HL-60 (cell line): ENCODE results near the gene GALNT17.

ENCODE experiments used
- DNase-seq, 2 experiments: peaks; one replicate each; pipeline ENCODE4 v3.0.0-alpha.2; 2010 to 2020; ENCODE audit warnings: low read depth in 1 of 2, low spot score in 1 of 2
- H3K27ac ChIP-seq: fragments of 250-450 bp; sonication (Bioruptor Pico); replicated peaks from 2 replicates; pipeline ENCODE4 v1.5.1; 2020; ENCODE audit warnings: mild to moderate bottlenecking, moderate library complexity
- H3K27me3 ChIP-seq: fragments of 250-450 bp; sonication (Bioruptor Pico); 2 replicates; pipeline ENCODE4 v1.5.1; 2021; ENCODE audit warnings: mild to moderate bottlenecking, moderate library complexity; ENCODE audit not compliant: insufficient read depth, poor library complexity, severe bottlenecking
- H3K4me3 ChIP-seq: replicated peaks from 2 replicates; pipeline ENCODE4 v1.5.1; 2011; ENCODE audit warnings: mild to moderate bottlenecking, control low read depth, low read length; ENCODE audit not compliant: insufficient read depth
- GABPA ChIP-seq: IDR thresholded peaks from 2 replicates; pipeline ENCODE4 v1.6.1; 2012; ENCODE audit warnings: low read depth
- POLR2AphosphoS5 ChIP-seq: IDR thresholded peaks from 2 replicates; pipeline ENCODE4 v1.6.1; 2012; ENCODE audit warnings: low read depth
- SPI1 ChIP-seq: IDR thresholded peaks from 2 replicates; pipeline ENCODE4 v1.6.1; 2012; ENCODE audit warnings: low read depth, mild to moderate bottlenecking, borderline replicate concordance
- TF ChIP-seq, protein P1 (sequence below): IDR thresholded peaks from one replicate; pipeline ENCODE4 v1.5.1; 2011; ENCODE audit warnings: low read length, control low read depth, inconsistent platforms; ENCODE audit not compliant: insufficient read depth
- TF ChIP-seq, protein P2 (sequence below): IDR thresholded peaks from 2 replicates; pipeline ENCODE4 v1.6.1; 2012; ENCODE audit warnings: low read depth; ENCODE audit not compliant: insufficient replicate concordance

GALNT17 gene

DNA sequence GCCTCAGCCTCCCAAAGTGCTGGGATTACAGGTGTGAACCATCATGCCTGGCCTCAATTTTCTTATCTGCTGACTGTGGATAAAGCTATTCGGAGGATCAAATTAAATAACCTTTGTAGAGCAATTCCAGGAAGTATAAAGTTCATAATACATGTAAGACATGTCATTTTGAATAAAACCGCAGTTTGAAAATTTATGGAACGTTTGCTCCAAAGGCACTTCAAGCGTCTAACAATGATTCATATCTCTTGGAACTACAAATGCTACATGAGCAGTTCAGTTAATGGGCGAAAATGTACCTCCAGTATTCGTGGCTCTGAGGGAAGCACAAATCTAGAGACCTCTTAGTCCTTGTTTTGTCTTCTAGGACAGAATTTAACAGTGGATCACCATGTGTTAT, 190.3 kb downstream of the GALNT17 start:
- TF ChIP-seq SPI1 (no peak), POLR2AphosphoS5 (no peak), GABPA (no peak)
- TF ChIP-seq, protein P1, sequence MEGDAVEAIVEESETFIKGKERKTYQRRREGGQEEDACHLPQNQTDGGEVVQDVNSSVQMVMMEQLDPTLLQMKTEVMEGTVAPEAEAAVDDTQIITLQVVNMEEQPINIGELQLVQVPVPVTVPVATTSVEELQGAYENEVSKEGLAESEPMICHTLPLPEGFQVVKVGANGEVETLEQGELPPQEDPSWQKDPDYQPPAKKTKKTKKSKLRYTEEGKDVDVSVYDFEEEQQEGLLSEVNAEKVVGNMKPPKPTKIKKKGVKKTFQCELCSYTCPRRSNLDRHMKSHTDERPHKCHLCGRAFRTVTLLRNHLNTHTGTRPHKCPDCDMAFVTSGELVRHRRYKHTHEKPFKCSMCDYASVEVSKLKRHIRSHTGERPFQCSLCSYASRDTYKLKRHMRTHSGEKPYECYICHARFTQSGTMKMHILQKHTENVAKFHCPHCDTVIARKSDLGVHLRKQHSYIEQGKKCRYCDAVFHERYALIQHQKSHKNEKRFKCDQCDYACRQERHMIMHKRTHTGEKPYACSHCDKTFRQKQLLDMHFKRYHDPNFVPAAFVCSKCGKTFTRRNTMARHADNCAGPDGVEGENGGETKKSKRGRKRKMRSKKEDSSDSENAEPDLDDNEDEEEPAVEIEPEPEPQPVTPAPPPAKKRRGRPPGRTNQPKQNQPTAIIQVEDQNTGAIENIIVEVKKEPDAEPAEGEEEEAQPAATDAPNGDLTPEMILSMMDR, result no peak
- TF ChIP-seq, protein P2, sequence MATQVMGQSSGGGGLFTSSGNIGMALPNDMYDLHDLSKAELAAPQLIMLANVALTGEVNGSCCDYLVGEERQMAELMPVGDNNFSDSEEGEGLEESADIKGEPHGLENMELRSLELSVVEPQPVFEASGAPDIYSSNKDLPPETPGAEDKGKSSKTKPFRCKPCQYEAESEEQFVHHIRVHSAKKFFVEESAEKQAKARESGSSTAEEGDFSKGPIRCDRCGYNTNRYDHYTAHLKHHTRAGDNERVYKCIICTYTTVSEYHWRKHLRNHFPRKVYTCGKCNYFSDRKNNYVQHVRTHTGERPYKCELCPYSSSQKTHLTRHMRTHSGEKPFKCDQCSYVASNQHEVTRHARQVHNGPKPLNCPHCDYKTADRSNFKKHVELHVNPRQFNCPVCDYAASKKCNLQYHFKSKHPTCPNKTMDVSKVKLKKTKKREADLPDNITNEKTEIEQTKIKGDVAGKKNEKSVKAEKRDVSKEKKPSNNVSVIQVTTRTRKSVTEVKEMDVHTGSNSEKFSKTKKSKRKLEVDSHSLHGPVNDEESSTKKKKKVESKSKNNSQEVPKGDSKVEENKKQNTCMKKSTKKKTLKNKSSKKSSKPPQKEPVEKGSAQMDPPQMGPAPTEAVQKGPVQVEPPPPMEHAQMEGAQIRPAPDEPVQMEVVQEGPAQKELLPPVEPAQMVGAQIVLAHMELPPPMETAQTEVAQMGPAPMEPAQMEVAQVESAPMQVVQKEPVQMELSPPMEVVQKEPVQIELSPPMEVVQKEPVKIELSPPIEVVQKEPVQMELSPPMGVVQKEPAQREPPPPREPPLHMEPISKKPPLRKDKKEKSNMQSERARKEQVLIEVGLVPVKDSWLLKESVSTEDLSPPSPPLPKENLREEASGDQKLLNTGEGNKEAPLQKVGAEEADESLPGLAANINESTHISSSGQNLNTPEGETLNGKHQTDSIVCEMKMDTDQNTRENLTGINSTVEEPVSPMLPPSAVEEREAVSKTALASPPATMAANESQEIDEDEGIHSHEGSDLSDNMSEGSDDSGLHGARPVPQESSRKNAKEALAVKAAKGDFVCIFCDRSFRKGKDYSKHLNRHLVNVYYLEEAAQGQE, result no peak
- no peak for DNase-seq
- no peak overlapping the region for H3K27ac ChIP-seq
- no peak overlapping the region for H3K4me3 ChIP-seq
- H3K27me3 ChIP-seq, result no peaks in the 10 kb centered on the region

DNA sequence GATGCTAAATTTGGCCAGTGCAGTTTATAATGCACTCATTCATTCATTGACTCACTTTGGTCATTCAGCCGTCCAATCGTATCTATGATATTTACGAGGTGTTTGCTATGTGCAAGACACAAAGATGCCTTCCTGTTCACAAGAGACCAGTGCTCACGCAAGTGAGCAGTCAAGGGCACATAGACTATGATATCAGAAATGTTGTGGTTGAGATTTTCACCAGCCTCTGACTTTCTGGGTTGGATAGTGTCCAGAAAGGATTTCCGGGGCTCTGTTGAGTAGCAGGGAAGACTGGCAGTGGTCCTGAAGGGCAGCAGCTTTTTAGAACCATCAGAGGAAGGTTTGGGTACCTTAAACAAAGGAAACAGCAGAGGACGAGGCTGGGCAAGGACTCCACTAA, 191.8 kb downstream of the GALNT17 start:
- no peaks in the 10 kb centered on the region for H3K27me3 ChIP-seq
- no peak overlapping the region for H3K4me3 ChIP-seq
- TF ChIP-seq GABPA, result no peak
- TF ChIP-seq SPI1, result no peak
- TF ChIP-seq, protein P2, result no peak
- TF ChIP-seq, protein P1, result no peak
- TF ChIP-seq POLR2AphosphoS5, result no peak
- DNase-seq, result no peak
- no peak overlapping the region for H3K27ac ChIP-seq

DNA sequence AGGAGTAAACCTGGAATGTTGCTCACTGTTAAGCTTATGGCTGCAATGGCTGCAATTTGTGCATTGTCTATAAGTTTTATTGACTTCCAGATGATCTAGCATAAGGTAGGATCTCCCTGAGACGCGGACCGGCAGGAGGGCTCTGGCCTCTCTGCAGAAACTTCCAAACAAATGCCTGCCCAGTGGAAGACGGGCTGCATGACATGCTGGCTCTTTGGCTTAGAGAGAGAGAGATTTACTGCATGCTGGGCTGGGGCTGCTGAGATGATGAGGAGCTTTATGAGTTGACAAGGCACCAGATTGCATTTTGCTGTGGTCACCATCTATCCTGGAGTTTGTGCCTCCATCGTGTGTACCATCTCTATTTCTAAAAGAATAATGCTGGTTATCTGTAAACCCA, 193.2 kb downstream of the GALNT17 start:
- no peak overlapping the region for H3K4me3 ChIP-seq
- no peak overlapping the region for H3K27ac ChIP-seq
- DNase-seq, result no peak
- TF ChIP-seq POLR2AphosphoS5 (no peak), SPI1 (no peak), GABPA (no peak)
- TF ChIP-seq, protein P1, result no peak
- TF ChIP-seq, protein P2, result no peak
- H3K27me3 ChIP-seq, result no peaks in the 10 kb centered on the region
